Smooth muscle cell (in vitro differentiated cells): ENCODE results near the gene FAH. TPM values are rescaled to one million over a fixed set of nuclear protein-coding genes. Genes with fewer than 3 reads are reported as not detected.

Experiments
- DNase-seq: peaks from one replicate; lab custom pipeline; 2025; ENCODE audit not compliant: unreplicated experiment; lab: John Stamatoyannopoulos, UW
- H2AFZ ChIP-seq: fragments of 200-600 bp; sonication (generic); 2 replicates; pipeline ENCODE4 v1.6.0; 2016; ENCODE audit warnings: antibody characterized with exemption, low read depth, mild to moderate bottlenecking
- H3F3A ChIP-seq: fragments of 200-600 bp; sonication (generic); 2 replicates; pipeline ENCODE4 v1.6.0; 2017; ENCODE audit warnings: antibody characterized with exemption, low read depth
- H3K27ac ChIP-seq: fragments of 200-600 bp; sonication (generic); 2 replicates; pipeline ENCODE4 v1.5.1; 2016; ENCODE audit warnings: low read depth, mild to moderate bottlenecking
- H3K27me3 ChIP-seq: fragments of 200-600 bp; sonication (generic); 2 replicates; pipeline ENCODE4 v1.6.1; 2016; ENCODE audit warnings: low read depth, mild to moderate bottlenecking
- H3K36me3 ChIP-seq: fragments of 200-600 bp; sonication (generic); 2 replicates; pipeline ENCODE4 v1.5.1; 2016; ENCODE audit warnings: low read depth
- H3K4me1 ChIP-seq: fragments of 200-600 bp; sonication (generic); 2 replicates; pipeline ENCODE4 v1.5.1; 2016; ENCODE audit warnings: low read depth
- H3K4me2 ChIP-seq: fragments of 200-600 bp; sonication (generic); 2 replicates; pipeline ENCODE4 v1.6.0; 2016; ENCODE audit warnings: mild to moderate bottlenecking
- H3K4me3 ChIP-seq: fragments of 200-600 bp; sonication (generic); 2 replicates; pipeline ENCODE4 v1.5.1; 2016; ENCODE audit warnings: mild to moderate bottlenecking
- H3K79me2 ChIP-seq: fragments of 200-600 bp; sonication (generic); 2 replicates; pipeline ENCODE4 v1.6.0; 2016; ENCODE audit warnings: low read depth, mild to moderate bottlenecking
- H3K9ac ChIP-seq: fragments of 200-600 bp; sonication (generic); 2 replicates; pipeline ENCODE4 v1.6.0; 2016; ENCODE audit warnings: low read depth
- H3K9me3 ChIP-seq: fragments of 200-600 bp; sonication (generic); replicated peaks from 2 replicates; pipeline ENCODE4 v1.5.1; 2016; ENCODE audit warnings: low read depth
- H4K20me1 ChIP-seq: fragments of 200-600 bp; sonication (generic); 2 replicates; pipeline ENCODE4 v1.6.0; 2016; ENCODE audit warnings: low read depth
- CTCF ChIP-seq: fragments of 200-600 bp; sonication (generic); IDR thresholded peaks from 2 replicates; pipeline ENCODE4 v1.5.1; 2017; ENCODE audit warnings: borderline replicate concordance, mild to moderate bottlenecking, antibody characterized with exemption; ENCODE audit not compliant: insufficient read depth, poor library complexity, severe bottlenecking
- WGBS: methylation state at CpG from one replicate; pipeline ENCODE4 v1.1.7; 2016; ENCODE audit warnings: low lambda C conversion rate; 5-methylcytosine and 5-hydroxymethylcytosine counted together
- polyA plus RNA-seq: library from polyadenylated mRNA; unstranded; fragments of >200 nt; fragmentation: Nextera tagmentation; extraction: Ambion mirVana; gene quantifications from 2 replicates; pipeline ENCODE4 v1.2.1, GENCODE V29; 2016
- total RNA-seq: library from RNA; depleted of rRNA; stranded (reverse); fragments of >200 nt; gene quantifications from 2 replicates; pipeline ENCODE4 v1.2.3, GENCODE V29; 2014

FAH gene
- total and polyA plus RNA-seq, 2 experiments from 2014 or later, result 18.3 to 36.7 TPM

DNA sequence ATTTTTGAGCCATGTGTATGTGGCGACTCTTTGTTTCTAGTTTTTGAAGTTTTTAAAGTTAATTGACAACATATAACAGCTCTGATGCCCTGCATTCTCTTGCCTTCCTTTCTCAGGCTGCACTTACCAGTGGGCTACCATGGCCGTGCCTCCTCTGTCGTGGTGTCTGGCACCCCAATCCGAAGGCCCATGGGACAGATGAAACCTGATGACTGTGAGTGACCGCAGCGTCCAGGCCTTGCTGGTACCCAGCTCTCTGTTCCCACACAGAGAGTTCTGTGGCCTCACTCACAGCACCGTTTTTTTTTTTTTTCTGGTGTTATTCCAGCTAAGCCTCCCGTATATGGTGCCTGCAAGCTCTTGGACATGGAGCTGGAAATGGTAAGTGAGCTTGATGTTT is 15.1 kb downstream of the FAH start:
- Histone ChIP-seq H3F3A (no peaks in the 10 kb centered on the region), H3K4me3 (no peak overlapping the region), H3K9ac (no peak overlapping the region), H3K36me3 (no peaks in the 10 kb centered on the region), H3K4me1 (no peaks in the 10 kb centered on the region), H2AFZ (no peak overlapping the region), H3K4me2 (no peak overlapping the region), H3K27me3 (no peaks in the 10 kb centered on the region), H3K79me2 (no peaks in the 10 kb centered on the region), H3K9me3 (no peaks in the 10 kb centered on the region), H3K27ac (no peak overlapping the region), H4K20me1 (no peaks in the 10 kb centered on the region)
- 93% methylated on average over 8 of the region's 8 CpGs for WGBS
- TF ChIP-seq CTCF, result no peak
- DNase-seq, result no peak

GRCh38 chr15:80168421-80168820 is 15.6 kb downstream of the FAH start:
- no peaks in the 10 kb centered on the region for H3K27me3 ChIP-seq
- H2AFZ ChIP-seq, result no peak overlapping the region
- no peak overlapping the region for H3K4me2 ChIP-seq
- H3F3A ChIP-seq, result no peaks in the 10 kb centered on the region
- no peak overlapping the region for H3K9ac ChIP-seq
- DNase-seq, result no peak
- TF ChIP-seq CTCF, result no peak
- H3K79me2 ChIP-seq, result no peaks in the 10 kb centered on the region
- no peak overlapping the region for H3K27ac ChIP-seq
- WGBS, result 67% methylated on average over 5 of the region's 5 CpGs
- H3K9me3 ChIP-seq, result no peaks in the 10 kb centered on the region
- H3K4me3 ChIP-seq, result no peak overlapping the region
- H3K4me1 ChIP-seq, result no peaks in the 10 kb centered on the region
- no peaks in the 10 kb centered on the region for H3K36me3 ChIP-seq
- H4K20me1 ChIP-seq, result no peaks in the 10 kb centered on the region

- no peaks in the 10 kb centered on the region for H3K79me2 ChIP-seq
- H3K27ac ChIP-seq, result no peak overlapping the region
- H3K4me1 ChIP-seq, result no peaks in the 10 kb centered on the region
- no peaks in the 10 kb centered on the region for H3K27me3 ChIP-seq
- H4K20me1 ChIP-seq, result no peaks in the 10 kb centered on the region
- WGBS, result 99% methylated on average over 12 of the region's 12 CpGs
- no peak overlapping the region for H3K4me3 ChIP-seq
- H3K4me2 ChIP-seq, result no peak overlapping the region
- DNase-seq, result no peak
- H3K9me3 ChIP-seq, result no peaks in the 10 kb centered on the region
- no peak overlapping the region for H2AFZ ChIP-seq
- no peak for TF ChIP-seq CTCF
- no peak overlapping the region for H3K9ac ChIP-seq
- H3K36me3 ChIP-seq, result no peaks in the 10 kb centered on the region
- no peaks in the 10 kb centered on the region for H3F3A ChIP-seq
These were observed 17.1 kb downstream of the FAH start for GRCh38 chr15:80169768-80170357.

GRCh38 chr15:80170596-80170995 is 17.8 kb downstream of the FAH start:
- DNase-seq, result no peak
- 95% methylated on average over 2 of the region's 2 CpGs for WGBS
- no peak overlapping the region for H3K27ac ChIP-seq
- no peaks in the 10 kb centered on the region for H3K27me3 ChIP-seq
- H3K36me3 ChIP-seq, result no peaks in the 10 kb centered on the region
- H3K9me3 ChIP-seq, result no peaks in the 10 kb centered on the region
- H3K4me2 ChIP-seq, result no peak overlapping the region
- no peak overlapping the region for H3K4me3 ChIP-seq
- H4K20me1 ChIP-seq, result no peaks in the 10 kb centered on the region
- no peaks in the 10 kb centered on the region for H3K79me2 ChIP-seq
- H2AFZ ChIP-seq, result no peak overlapping the region
- no peak for TF ChIP-seq CTCF
- H3K4me1 ChIP-seq, result no peaks in the 10 kb centered on the region
- no peaks in the 10 kb centered on the region for H3F3A ChIP-seq
- no peak overlapping the region for H3K9ac ChIP-seq
